ENCODE results near the gene RFTN1.

DNA sequence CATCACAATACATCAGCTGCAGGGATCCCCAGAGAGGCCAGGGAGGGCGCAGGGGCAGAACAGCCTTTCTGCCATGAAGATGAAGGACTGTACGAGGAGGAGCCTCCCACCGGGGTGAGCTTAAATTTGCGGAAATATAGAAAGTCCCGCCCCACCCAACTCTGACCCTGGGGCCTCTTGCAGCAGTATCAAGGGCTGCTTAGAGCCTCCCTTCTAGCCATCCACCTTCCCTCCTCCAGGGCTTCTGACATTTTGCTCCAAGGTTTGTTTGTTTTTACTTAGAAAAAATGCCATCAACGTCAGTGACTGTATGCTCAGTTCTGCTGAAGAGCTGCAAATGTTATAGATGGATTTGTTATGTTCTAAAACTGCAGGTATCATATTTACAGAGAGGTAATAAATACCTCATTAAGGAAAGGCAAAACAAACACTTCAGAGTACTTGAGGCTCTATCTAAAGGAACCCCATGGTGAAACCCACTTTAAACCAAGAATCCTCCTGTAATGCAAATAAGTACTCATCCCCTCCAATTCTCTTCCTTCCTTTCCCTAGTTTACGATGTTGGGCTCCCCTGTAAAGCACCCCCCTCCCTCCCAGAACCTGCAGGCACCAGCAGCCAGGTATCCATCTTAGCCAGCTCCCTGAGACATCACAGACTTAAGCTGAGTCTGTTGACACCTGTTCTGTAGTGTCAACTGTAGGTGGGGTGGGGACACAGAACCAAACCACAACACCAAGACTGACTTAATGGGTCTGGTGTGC, 30.5 kb downstream of the RFTN1 start:
- TF ChIP-seq ISL1 (CRISPR knock-in tag; IDR thresholded peaks at IDR 0.05), result no peak
- TF ChIP-seq, protein P1, sequence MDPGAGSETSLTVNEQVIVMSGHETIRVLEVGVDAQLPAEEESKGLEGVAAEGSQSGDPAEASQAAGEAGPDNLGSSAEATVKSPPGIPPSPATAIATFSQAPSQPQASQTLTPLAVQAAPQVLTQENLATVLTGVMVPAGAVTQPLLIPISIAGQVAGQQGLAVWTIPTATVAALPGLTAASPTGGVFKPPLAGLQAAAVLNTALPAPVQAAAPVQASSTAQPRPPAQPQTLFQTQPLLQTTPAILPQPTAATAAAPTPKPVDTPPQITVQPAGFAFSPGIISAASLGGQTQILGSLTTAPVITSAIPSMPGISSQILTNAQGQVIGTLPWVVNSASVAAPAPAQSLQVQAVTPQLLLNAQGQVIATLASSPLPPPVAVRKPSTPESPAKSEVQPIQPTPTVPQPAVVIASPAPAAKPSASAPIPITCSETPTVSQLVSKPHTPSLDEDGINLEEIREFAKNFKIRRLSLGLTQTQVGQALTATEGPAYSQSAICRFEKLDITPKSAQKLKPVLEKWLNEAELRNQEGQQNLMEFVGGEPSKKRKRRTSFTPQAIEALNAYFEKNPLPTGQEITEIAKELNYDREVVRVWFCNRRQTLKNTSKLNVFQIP (CRISPR knock-in tag; IDR thresholded peaks at IDR 0.05; ENCODE audit: borderline replicate concordance, low read depth), result no peak
